Measurements from ENCODE around the gene SLC39A2. TPM values are rescaled to one million over a fixed set of nuclear protein-coding genes. Genes with fewer than 3 reads are reported as not detected.

Gene SLC39A2
- total and polyA plus RNA-seq, 11 donors, result not detected

- TF ChIP-seq CTCF (IDR thresholded peaks at IDR 0.05) (no peak), POLR2A (IDR thresholded peaks at IDR 0.05) (no peak)
- DNase-seq (peak in 1 of 5 donors; percentile 47), ATAC-seq (no peak)
- Histone ChIP-seq H3K4me1 (peaks cover 0 to 33% (median 19%) of the 10 kb centered on the region in 12 donors), H3K9me3 (no peaks in the 10 kb centered on the region), H3K36me3 (no peaks in the 10 kb centered on the region), H3K4me3 (no peak overlapping the region), H3K27me3 (no peaks in the 10 kb centered on the region), H3K27ac (peak overlapping the region in 6 of 12 donors; percentile 5 to 84 (median 42))
- WGBS, 4 donors, result 84 to 87% (median 85%) methylated on average over 3 of the region's 3 CpGs
- intact Hi-C loops (cut with DNase I), result loop anchor here in 1 of 10 donors (5.0 kb wide), 1 partner anchor 180 kb away; no protein-coding TSS in a partner anchor
These were observed 38.1 kb downstream of the SLC39A2 start for GRCh38 chr14:21037156-21037555.

GRCh38 chr14:21038441-21039422 is 39.6 kb downstream of the SLC39A2 start:
- intact Hi-C loops (cut with DNase I), result loop anchor here in 6 of 10 donors (1.0 to 5.0 kb wide), 5 partner anchors 13 to 182 kb away; partner anchors contain the start of gene NDRG2 (in 2 of the 6)
- TF ChIP-seq POLR2A (IDR thresholded peaks at IDR 0.05) (no peak), CTCF (IDR thresholded peaks at IDR 0.05) (peak in 3 of 12 donors; percentile 6 to 26 (median 12))
- Histone ChIP-seq H3K27ac (peak overlapping the region; percentile 19 to 91 (median 74)), H3K9me3 (no peaks in the 10 kb centered on the region), H3K4me3 (peak overlapping the region in 5 of 12 donors; percentile 6 to 43 (median 9)), H3K27me3 (no peaks in the 10 kb centered on the region), H3K36me3 (no peaks in the 10 kb centered on the region), H3K4me1 (peaks cover 2 to 49% (median 31%) of the 10 kb centered on the region in 12 donors)
- ATAC-seq (peak; percentile 88 to 96 (median 94)), DNase-seq (peak; percentile 82 to 91 (median 87))
- 8 to 30% (median 10%) methylated on average over 10 of the region's 10 CpGs for WGBS, 4 donors

- TF ChIP-seq CTCF (IDR thresholded peaks at IDR 0.05) (peak; percentile 55 to 82 (median 71)), POLR2A (IDR thresholded peaks at IDR 0.05) (no peak)
- peak overlapping the region; percentile 19 to 91 (median 74) for H3K27ac ChIP-seq
- DNase-seq (peak in 4 of 5 donors; percentile 45 to 61 (median 55)), ATAC-seq (peak; percentile 53 to 75 (median 66))
- intact Hi-C loops (cut with DNase I), result loop anchor here (1.0 to 10.0 kb wide), 10 partner anchors 14 to 357 kb away; partner anchors contain the start of genes NDRG2 (in 2 of the 10) and RNASE4 (in 1 of the 10)
- H3K4me1 ChIP-seq, result peaks cover 5 to 59% (median 36%) of the 10 kb centered on the region in 12 donors
- 48 to 56% (median 51%) methylated on average over 8 of the region's 8 CpGs for WGBS, 4 donors
- no peaks in the 10 kb centered on the region for H3K36me3 ChIP-seq
- peak overlapping the region in 5 of 12 donors; percentile 6 to 43 (median 9) for H3K4me3 ChIP-seq
- H3K27me3 ChIP-seq, result no peaks in the 10 kb centered on the region
- no peaks in the 10 kb centered on the region for H3K9me3 ChIP-seq
These were observed 40.7 kb downstream of the SLC39A2 start for GRCh38 chr14:21039585-21040369.
